ENCODE data around the gene PFDN5.
"Not testable (repeated sequence)": the region's sequence is repeated elsewhere in the genome, so short reads cannot be mapped to it uniquely, and the experiment has no call there.

PFDN5 gene

GRCh38 chr12:53292426-53292825 lies 2.9 kb upstream of the PFDN5 start:
- Histone ChIP-seq H3K4me3 (ENCODE audit: low read depth in 1 of 2, low read length in 2 of 2) (no peak overlapping the region), H3K9me3 (ENCODE audit: insufficient read depth, low read length, severe bottlenecking) (no peaks in the 10 kb centered on the region), H3K27ac (ENCODE audit: low read length) (no peak overlapping the region), H3K27me3 (ENCODE audit: insufficient read depth, low read length, poor library complexity) (no peaks in the 10 kb centered on the region), H2AFZ (ENCODE audit: low read depth, low read length) (no peak overlapping the region), H3K9ac (ENCODE audit: low read depth, low read length) (no peak overlapping the region), H3K79me2 (ENCODE audit: insufficient read depth, low read length) (peaks cover 21% of the 10 kb centered on the region), H3K4me2 (ENCODE audit: insufficient read depth, low read length) (no peak overlapping the region), H4K20me1 (ENCODE audit: insufficient read depth, low read length) (no peaks in the 10 kb centered on the region), H3K36me3 (ENCODE audit: insufficient read depth, low read length) (peaks cover 70% of the 10 kb centered on the region), H3K4me1 (ENCODE audit: insufficient read depth, low read length) (peaks cover 29% of the 10 kb centered on the region)
- no peak for TF ChIP-seq EZH2 (IDR thresholded peaks at IDR 0.05; ENCODE audit: borderline replicate concordance, low read depth, low read length, severe bottlenecking)
- no peak for TF ChIP-seq CTCF (IDR thresholded peaks at IDR 0.05; ENCODE audit: borderline replicate concordance, extremely low read depth, low read length, poor library complexity, severe bottlenecking)
- no peak for ATAC-seq (ENCODE audit: insufficient read depth, low read depth)
- no peak for DNase-seq

- Histone ChIP-seq H3K27me3 (ENCODE audit: insufficient read depth, low read length, poor library complexity) (no peaks in the 10 kb centered on the region), H3K9me3 (ENCODE audit: insufficient read depth, low read length, severe bottlenecking) (no peaks in the 10 kb centered on the region), H3K4me3 (ENCODE audit: low read depth in 1 of 2, low read length in 2 of 2) (peak overlapping the region; percentile 75 to 78), H3K9ac (ENCODE audit: low read depth, low read length) (peak overlapping the region; percentile 85), H4K20me1 (ENCODE audit: insufficient read depth, low read length) (0 out of 2 replicates have a peak, but pooled peaks cover 3% of the 10 kb centered on the region), H3K4me1 (ENCODE audit: insufficient read depth, low read length) (peaks cover 55% of the 10 kb centered on the region), H2AFZ (ENCODE audit: low read depth, low read length) (peak overlapping the region; percentile 97), H3K79me2 (ENCODE audit: insufficient read depth, low read length) (peaks cover 39% of the 10 kb centered on the region), H3K4me2 (ENCODE audit: insufficient read depth, low read length) (peak overlapping the region; percentile 97), H3K27ac (ENCODE audit: low read length) (peak overlapping the region; percentile 95), H3K36me3 (ENCODE audit: insufficient read depth, low read length) (peaks cover 47% of the 10 kb centered on the region)
- DNase-seq (no peak), ATAC-seq (ENCODE audit: insufficient read depth, low read depth) (no peak)
- no peak for TF ChIP-seq EZH2 (IDR thresholded peaks at IDR 0.05; ENCODE audit: borderline replicate concordance, low read depth, low read length, severe bottlenecking)
- TF ChIP-seq CTCF (IDR thresholded peaks at IDR 0.05; ENCODE audit: borderline replicate concordance, extremely low read depth, low read length, poor library complexity, severe bottlenecking), result no peak
Observed at GRCh38 chr12:53295891-53296219, 513 bp downstream of the PFDN5 start.

GRCh38 chr12:53297106-53297505 lies 1.8 kb downstream of the PFDN5 start:
- H3K27ac ChIP-seq (ENCODE audit: low read length); DNase-seq; H3K9ac ChIP-seq (ENCODE audit: low read depth, low read length); H3K4me3 ChIP-seq (ENCODE audit: low read depth in 1 of 2, low read length in 2 of 2); H3K9me3 ChIP-seq (ENCODE audit: insufficient read depth, low read length, severe bottlenecking); H3K27me3 ChIP-seq (ENCODE audit: insufficient read depth, low read length, poor library complexity); ATAC-seq (ENCODE audit: insufficient read depth, low read depth); H4K20me1 ChIP-seq (ENCODE audit: insufficient read depth, low read length); H2AFZ ChIP-seq (ENCODE audit: low read depth, low read length): not testable (repeated sequence)
- Histone ChIP-seq H3K36me3 (ENCODE audit: insufficient read depth, low read length) (peaks cover 51% of the 10 kb centered on the region), H3K4me1 (ENCODE audit: insufficient read depth, low read length) (peaks cover 67% of the 10 kb centered on the region), H3K79me2 (ENCODE audit: insufficient read depth, low read length) (peaks cover 48% of the 10 kb centered on the region), H3K4me2 (ENCODE audit: insufficient read depth, low read length) (peak overlapping the region; percentile 97)

- no peaks in the 10 kb centered on the region for H3K27me3 ChIP-seq (ENCODE audit: insufficient read depth, low read length, poor library complexity)
- peaks cover 58% of the 10 kb centered on the region for H3K79me2 ChIP-seq (ENCODE audit: insufficient read depth, low read length)
Observed at GRCh38 chr12:53298164-53298563, 2.8 kb downstream of the PFDN5 start.

More at GRCh38 chr12:53298164-53298563, 2.8 kb downstream of the PFDN5 start:
- no peak for TF ChIP-seq CTCF (IDR thresholded peaks at IDR 0.05; ENCODE audit: borderline replicate concordance, extremely low read depth, low read length, poor library complexity, severe bottlenecking)
- no peak overlapping the region for H3K4me2 ChIP-seq (ENCODE audit: insufficient read depth, low read length)
- H3K4me1 ChIP-seq (ENCODE audit: insufficient read depth, low read length), result peaks cover 76% of the 10 kb centered on the region
- no peak overlapping the region for H3K9ac ChIP-seq (ENCODE audit: low read depth, low read length)
- H3K9me3 ChIP-seq (ENCODE audit: insufficient read depth, low read length, severe bottlenecking), result no peaks in the 10 kb centered on the region
- no peak overlapping the region for H2AFZ ChIP-seq (ENCODE audit: low read depth, low read length)
- ATAC-seq (ENCODE audit: insufficient read depth, low read depth) (no peak), DNase-seq (no peak)
- peaks cover 51% of the 10 kb centered on the region for H3K36me3 ChIP-seq (ENCODE audit: insufficient read depth, low read length)
- H4K20me1 ChIP-seq (ENCODE audit: insufficient read depth, low read length), result peaks cover 3% of the 10 kb centered on the region; the same call in 1 of the 2 replicates
- H3K4me3 ChIP-seq (ENCODE audit: low read depth in 1 of 2, low read length in 2 of 2), result no peak overlapping the region
- H3K27ac ChIP-seq (ENCODE audit: low read length), result no peak overlapping the region

Measured in DND-41 (cell line).